Natural killer cell (primary cell): ENCODE data around the gene SP100. TPM values are rescaled to one million over a fixed set of nuclear protein-coding genes. Genes with fewer than 3 reads are reported as not detected.

Source experiments
- ATAC-seq, 3 donors: fragments of 150-1000 bp in 2 of 3; fragments of 200-7000 bp in 1 of 3; cut with Tn5 transposase; 1 replicate in 1 of 3; 2 replicates in 2 of 3; pipeline ENCODE4 v1.10.0; 2021; ENCODE audit warnings: mild to moderate bottlenecking in 2 of 3, moderate library complexity in 2 of 3
- DNase-seq, 2 donors: peaks; one replicate each; pipeline versions ENCODE4 v3.0.0 to v3.0.0-alpha.2; 2013 to 2021; ENCODE audit warnings: mixed read lengths in 1 of 2
- H3K27ac ChIP-seq: one replicate; pipeline ENCODE4 v1.5.1; 2013; ENCODE audit warnings: mild to moderate bottlenecking, low read length
- H3K27me3 ChIP-seq: one replicate; pipeline ENCODE4 v1.6.1; 2013; ENCODE audit warnings: low read length; ENCODE audit not compliant: control insufficient read depth, insufficient read depth
- H3K36me3 ChIP-seq: one replicate; pipeline ENCODE4 v1.6.1; 2013; ENCODE audit warnings: low read length; ENCODE audit not compliant: control insufficient read depth, insufficient read depth
- H3K4me1 ChIP-seq: one replicate; pipeline ENCODE4 v1.6.1; 2013; ENCODE audit warnings: low read length; ENCODE audit not compliant: control insufficient read depth, insufficient read depth
- H3K4me3 ChIP-seq: one replicate; pipeline ENCODE4 v1.5.1; 2013; ENCODE audit warnings: low read length
- H3K9me3 ChIP-seq: one replicate; pipeline ENCODE4 v1.6.1; 2013; ENCODE audit warnings: low read length; ENCODE audit not compliant: control insufficient read depth, insufficient read depth
- H3K27ac Mint-ChIP-seq, 2 donors: one replicate each; pipeline ENCODE4 v1.8.0; 2022; ENCODE audit warnings: mild to moderate bottlenecking in 2 of 2, mixed read lengths in 2 of 2, moderate library complexity in 1 of 2
- H3K27me3 Mint-ChIP-seq, 2 donors: one replicate each; pipeline ENCODE4 v1.8.0; 2022; ENCODE audit warnings: low read depth in 2 of 2, mixed read lengths in 2 of 2
- H3K36me3 Mint-ChIP-seq: one replicate; pipeline ENCODE4 v1.8.0; 2022; ENCODE audit warnings: mixed read lengths
- H3K4me1 Mint-ChIP-seq, 2 donors: one replicate each; pipeline ENCODE4 v1.8.0; 2022; ENCODE audit warnings: mixed read lengths in 2 of 2
- H3K4me3 Mint-ChIP-seq: one replicate; pipeline ENCODE4 v1.8.0; 2022; ENCODE audit warnings: mild to moderate bottlenecking, moderate library complexity, mixed read lengths
- H3K9me3 Mint-ChIP-seq, 2 donors: one replicate each; pipeline ENCODE4 v1.8.0; 2022; ENCODE audit warnings: mixed read lengths in 2 of 2
- CTCF ChIP-seq: fragments of 200-600 bp; IDR thresholded peaks from one replicate; pipeline ENCODE4 v1.8.0; 2022; ENCODE audit warnings: antibody characterized with exemption
- WGBS: methylation state at CpG from one replicate; pipeline ENCODE4 v1.1.7; 2013; ENCODE audit warnings: missing lambda C conversion rate; ENCODE audit not compliant: insufficient coverage; 5-methylcytosine and 5-hydroxymethylcytosine counted together
- intact Hi-C: fragments of 100-400 bp; cut with micrococcal nuclease; formaldehyde crosslinking; loops from one replicate; pipeline ENCODE4 v1.14.2; 2022
- total RNA-seq, 4 donors: library from RNA; stranded (reverse); fragments of 120-200 nt in 1 of 4; gene quantifications; one replicate each; pipeline versions ENCODE4 v1.2.3 to v1.2.4, GENCODE V29; 2013 to 2022

SP100 gene
- total RNA-seq, 3 donors from 2014 or later (not counting 1 experiment from before 2014, with no cell fraction given) = 338 to 393 (median 363) TPM

- Histone ChIP-seq H3K27me3 (no peaks in the 10 kb centered on the region), H3K4me3 (no peak overlapping the region), H3K36me3 (peaks cover 10% of the 10 kb centered on the region), H3K9me3 (peaks cover 10% of the 10 kb centered on the region), H3K27ac (no peak overlapping the region), H3K4me1 (peaks cover under 1% of the 10 kb centered on the region)
- no peak overlapping the region for H3K27ac Mint-ChIP-seq
- peaks cover 1 to 10% of the 10 kb centered on the region in 2 donors for H3K4me1 Mint-ChIP-seq
- H3K4me3 Mint-ChIP-seq = no peak overlapping the region
- intact Hi-C loops = no loop called here
- DNase-seq = no peak
- no peak for ATAC-seq
- peaks cover 5 to 8% of the 10 kb centered on the region in 2 donors for H3K9me3 Mint-ChIP-seq
- no peak for TF ChIP-seq CTCF
- H3K36me3 Mint-ChIP-seq = peaks cover 42% of the 10 kb centered on the region
- H3K27me3 Mint-ChIP-seq = no peaks in the 10 kb centered on the region
Measured at GRCh38 chr2:230520875-230521155, 104.8 kb downstream of the SP100 start.

GRCh38 chr2:230521386-230521785 lies 105.4 kb downstream of the SP100 start:
- WGBS = 100% methylated on average over 2 of the region's 2 CpGs
- peaks cover 5 to 8% of the 10 kb centered on the region in 2 donors for H3K9me3 Mint-ChIP-seq
- H3K4me1 ChIP-seq = peaks cover 3% of the 10 kb centered on the region
- H3K27ac ChIP-seq = no peak overlapping the region
- no peaks in the 10 kb centered on the region for H3K27me3 Mint-ChIP-seq
- peaks cover 7% of the 10 kb centered on the region for H3K36me3 ChIP-seq
- no peak overlapping the region for H3K4me3 ChIP-seq
- no peak overlapping the region for H3K4me3 Mint-ChIP-seq
- peaks cover 10% of the 10 kb centered on the region for H3K9me3 ChIP-seq
- H3K27me3 ChIP-seq = no peaks in the 10 kb centered on the region
- peaks cover 5 to 10% of the 10 kb centered on the region in 2 donors for H3K4me1 Mint-ChIP-seq
- intact Hi-C loops = no loop called here
- no peak overlapping the region for H3K27ac Mint-ChIP-seq
- ATAC-seq (no peak), DNase-seq (no peak)
- no peak for TF ChIP-seq CTCF
- H3K36me3 Mint-ChIP-seq = peaks cover 42% of the 10 kb centered on the region

- 97% methylated on average over 3 of the region's 3 CpGs for WGBS
Measured at GRCh38 chr2:230525682-230526081, 109.7 kb downstream of the SP100 start.

More at GRCh38 chr2:230525682-230526081, 109.7 kb downstream of the SP100 start:
- no peaks in the 10 kb centered on the region for H3K27me3 Mint-ChIP-seq
- peaks cover 31% of the 10 kb centered on the region for H3K36me3 Mint-ChIP-seq
- intact Hi-C loops = no loop called here
- H3K9me3 Mint-ChIP-seq = peaks cover 11 to 22% of the 10 kb centered on the region in 2 donors
- no peak overlapping the region for H3K4me3 Mint-ChIP-seq
- Histone ChIP-seq H3K36me3 (peaks cover 5% of the 10 kb centered on the region), H3K4me3 (no peak overlapping the region), H3K9me3 (peaks cover 10% of the 10 kb centered on the region), H3K4me1 (peaks cover 3% of the 10 kb centered on the region), H3K27ac (no peak overlapping the region), H3K27me3 (no peaks in the 10 kb centered on the region)
- H3K27ac Mint-ChIP-seq = no peak overlapping the region
- TF ChIP-seq CTCF = no peak
- DNase-seq (no peak), ATAC-seq (no peak)
- H3K4me1 Mint-ChIP-seq = peaks cover 5 to 6% of the 10 kb centered on the region in 2 donors
